ENCODE results near the gene PRRC2B.

DNA sequence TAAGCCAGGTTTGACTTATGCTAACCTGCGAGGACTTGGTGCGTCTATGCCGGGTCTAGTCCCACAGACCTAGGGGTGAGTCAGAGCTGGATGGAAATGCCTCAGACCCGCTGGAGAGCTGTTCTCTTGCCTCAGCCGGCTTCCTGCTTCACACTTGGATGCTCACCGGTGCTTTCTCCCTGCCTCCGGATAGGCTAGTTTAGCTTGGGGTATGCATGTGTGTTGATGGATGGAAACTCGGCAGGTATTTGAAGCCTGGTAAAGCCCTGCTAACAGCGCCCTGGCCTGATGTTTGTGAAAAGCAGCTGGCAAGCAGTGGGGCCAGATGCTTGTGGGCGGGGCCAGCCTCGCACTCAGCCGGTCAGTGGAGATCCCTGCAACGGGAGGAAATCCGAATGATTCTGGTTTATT lies 29.3 kb downstream of the PRRC2B start:
- TF ChIP-seq, protein P1, sequence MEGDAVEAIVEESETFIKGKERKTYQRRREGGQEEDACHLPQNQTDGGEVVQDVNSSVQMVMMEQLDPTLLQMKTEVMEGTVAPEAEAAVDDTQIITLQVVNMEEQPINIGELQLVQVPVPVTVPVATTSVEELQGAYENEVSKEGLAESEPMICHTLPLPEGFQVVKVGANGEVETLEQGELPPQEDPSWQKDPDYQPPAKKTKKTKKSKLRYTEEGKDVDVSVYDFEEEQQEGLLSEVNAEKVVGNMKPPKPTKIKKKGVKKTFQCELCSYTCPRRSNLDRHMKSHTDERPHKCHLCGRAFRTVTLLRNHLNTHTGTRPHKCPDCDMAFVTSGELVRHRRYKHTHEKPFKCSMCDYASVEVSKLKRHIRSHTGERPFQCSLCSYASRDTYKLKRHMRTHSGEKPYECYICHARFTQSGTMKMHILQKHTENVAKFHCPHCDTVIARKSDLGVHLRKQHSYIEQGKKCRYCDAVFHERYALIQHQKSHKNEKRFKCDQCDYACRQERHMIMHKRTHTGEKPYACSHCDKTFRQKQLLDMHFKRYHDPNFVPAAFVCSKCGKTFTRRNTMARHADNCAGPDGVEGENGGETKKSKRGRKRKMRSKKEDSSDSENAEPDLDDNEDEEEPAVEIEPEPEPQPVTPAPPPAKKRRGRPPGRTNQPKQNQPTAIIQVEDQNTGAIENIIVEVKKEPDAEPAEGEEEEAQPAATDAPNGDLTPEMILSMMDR (IDR thresholded peaks at IDR 0.05), result no peak
- no peak for TF ChIP-seq POLR2A (IDR thresholded peaks at IDR 0.05)

Measured in lower leg skin (tissue), 3 donors.